ENCODE data around the gene POU6F1.
"Not testable (repeated sequence)": the region's sequence is repeated elsewhere in the genome, so short reads cannot be mapped to it uniquely, and the experiment has no call there.

The POU6F1 gene

DNA sequence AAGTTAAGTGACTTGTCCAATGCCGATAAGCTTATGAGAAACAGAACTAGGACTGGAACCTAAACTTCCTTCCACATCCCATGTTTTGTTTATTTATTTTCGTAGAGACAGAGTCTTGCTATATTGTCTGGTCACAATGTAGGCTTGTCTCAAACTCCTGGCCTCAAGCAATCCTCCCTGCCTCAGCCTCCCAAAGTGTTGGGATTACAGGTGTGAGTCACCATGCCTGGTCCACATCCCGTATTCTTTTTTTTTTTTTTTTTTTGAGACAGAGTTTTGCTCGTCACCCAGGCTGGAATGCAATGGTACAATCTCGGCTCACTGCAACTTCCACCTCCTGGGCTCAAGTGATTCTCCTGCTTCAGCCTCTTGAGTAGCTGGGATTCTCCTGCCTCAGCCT is 9.2 kb upstream of the POU6F1 start:
- DNase-seq (ENCODE audit: low read depth in 2 of 2): not testable (repeated sequence)

DNA sequence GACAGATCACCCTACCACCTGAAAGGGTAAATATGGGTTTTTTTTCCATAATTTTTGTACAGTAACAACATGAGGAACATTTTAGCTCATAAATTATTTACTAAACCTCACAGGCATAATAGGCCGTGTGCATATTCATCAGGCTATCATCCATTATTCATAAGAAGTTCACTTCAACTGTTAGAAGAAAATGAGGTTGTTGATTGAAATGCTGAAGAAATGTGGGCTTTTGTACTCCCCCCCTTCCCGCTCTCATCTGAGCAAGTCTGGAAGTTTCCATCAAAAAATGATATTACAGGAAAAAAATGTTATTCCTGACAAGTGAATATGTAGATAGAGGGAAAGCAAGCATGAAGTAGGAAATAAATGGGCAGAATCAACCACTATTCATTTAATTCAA is 7.9 kb upstream of the POU6F1 start:
- no peak for DNase-seq (ENCODE audit: low read depth in 2 of 2)

DNA sequence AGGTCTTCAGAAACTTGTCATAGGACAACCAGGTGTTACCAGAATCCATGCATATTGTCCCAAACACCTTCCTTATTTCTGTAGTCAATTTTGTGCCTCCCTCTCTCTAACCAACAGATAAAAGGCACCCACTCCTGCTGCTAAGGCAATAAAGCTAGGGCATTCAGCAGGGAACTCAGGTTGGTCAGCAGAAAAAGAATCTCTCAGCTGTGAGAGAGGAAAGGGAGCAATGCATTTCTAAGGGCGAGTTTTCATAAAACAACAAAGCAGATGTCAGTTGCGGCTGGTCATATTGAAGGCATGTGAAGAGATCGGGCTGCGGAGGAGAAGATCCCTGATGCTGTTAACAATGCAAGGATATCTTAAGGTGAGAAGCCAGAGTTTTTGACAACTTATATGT is 7.4 kb upstream of the POU6F1 start:
- DNase-seq (ENCODE audit: low read depth in 2 of 2): no peak

DNA sequence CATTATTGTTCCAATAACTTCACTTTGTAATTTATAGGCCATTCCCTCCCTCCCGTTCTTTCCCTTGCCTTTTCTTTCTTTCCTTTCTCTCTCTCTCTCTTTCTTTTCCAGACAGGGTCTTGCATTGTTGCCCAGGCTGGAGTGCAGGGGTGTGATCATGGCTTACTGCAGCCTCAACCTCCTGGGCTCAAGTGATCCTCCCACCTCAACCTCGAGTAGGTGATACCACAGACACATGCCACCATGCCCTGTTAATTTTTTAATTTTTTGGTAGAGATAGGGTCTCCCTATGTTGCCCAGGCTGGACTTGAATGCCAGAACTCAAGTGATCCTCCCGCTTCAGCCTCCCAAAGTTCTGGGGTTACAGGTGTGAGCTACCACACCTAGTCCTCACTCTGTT is 6.8 kb upstream of the POU6F1 start:
- DNase-seq (ENCODE audit: low read depth in 2 of 2): no peak

DNA sequence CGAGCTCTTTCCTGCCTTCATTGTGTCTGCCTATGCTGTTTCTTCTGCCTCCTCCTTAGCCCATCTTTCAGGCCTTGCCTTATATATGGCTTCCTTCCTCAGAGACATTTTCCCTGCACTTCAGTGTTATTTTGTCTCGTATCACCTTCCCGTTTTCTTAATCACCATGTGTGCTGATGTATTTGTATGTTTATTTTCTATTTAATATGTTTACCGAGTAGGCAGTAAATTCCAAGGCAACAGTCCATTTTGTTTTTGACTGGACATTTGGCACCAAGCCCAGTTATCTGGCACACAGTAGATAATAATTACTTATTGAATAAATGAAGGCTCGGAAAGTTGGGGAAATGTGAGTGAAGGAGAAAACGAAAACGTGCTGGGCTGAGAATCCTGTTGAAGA is 4.6 kb upstream of the POU6F1 start:
- DNase-seq (ENCODE audit: low read depth in 2 of 2): no peak

DNA sequence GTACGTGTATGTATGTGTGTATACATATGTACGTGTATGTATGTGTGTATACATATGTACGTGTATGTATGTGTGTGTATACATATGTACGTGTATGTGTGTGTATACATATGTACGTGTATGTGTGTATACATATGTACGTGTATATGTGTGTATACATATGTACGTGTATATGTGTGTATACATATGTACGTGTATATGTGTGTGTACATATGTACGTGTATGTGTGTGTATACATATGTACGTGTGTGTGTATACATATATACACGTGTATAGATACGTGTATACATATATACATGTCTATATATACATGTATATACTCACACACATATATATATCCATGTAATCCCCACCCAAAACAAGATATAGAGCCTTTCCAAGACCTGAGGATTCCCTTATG is 2.0 kb upstream of the POU6F1 start:
- DNase-seq (ENCODE audit: low read depth in 2 of 2): not testable (repeated sequence)

DNA sequence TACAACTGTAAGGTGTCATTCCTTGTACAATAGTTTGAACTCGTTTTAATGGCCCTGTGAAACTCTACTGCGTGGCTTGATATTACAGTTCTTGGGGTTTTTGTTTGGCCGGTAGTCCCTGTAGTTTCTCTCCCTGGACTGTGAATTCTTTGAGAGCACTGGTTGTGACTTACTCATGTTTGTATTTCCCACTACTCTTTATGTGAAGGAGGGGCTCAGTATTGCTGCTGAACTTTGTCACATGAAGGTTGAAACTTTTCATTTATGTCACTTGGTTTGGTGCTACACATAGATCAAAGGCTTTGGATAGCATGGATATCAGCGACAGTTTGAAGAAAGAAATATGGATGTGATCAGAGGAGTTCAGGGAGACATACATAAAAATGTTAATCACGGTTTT is 1.5 kb upstream of the POU6F1 start:
- DNase-seq (ENCODE audit: low read depth in 2 of 2): no peak

DNA sequence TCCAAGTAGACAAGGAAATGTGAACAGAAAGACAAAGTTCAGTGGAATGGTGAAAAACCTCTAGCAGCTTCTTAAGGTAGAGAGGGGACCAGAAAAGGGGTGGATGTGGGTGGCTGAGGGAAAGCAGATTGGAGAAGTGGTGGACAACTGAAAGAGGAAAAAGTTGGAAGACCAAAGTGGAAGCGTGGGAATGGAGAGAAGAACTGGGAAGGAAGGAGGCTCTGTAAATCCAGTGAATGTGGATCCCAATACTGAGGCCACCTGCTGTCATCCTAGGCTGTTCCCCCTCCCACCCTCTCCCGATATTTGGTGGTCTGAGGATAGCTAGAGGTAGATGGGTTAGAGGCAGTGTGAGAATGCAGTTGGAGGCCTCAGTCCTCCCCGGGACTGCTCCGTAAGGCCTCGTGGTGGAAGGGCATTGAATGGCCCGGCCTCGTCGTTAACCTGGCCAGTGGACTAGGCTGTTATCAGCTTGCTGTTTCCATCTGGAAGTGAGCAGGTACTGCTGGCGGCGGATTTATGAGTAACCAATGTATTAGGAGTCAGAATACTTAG is 822 bp upstream of the POU6F1 start:
- DNase-seq (ENCODE audit: low read depth in 2 of 2): no peak

DNA sequence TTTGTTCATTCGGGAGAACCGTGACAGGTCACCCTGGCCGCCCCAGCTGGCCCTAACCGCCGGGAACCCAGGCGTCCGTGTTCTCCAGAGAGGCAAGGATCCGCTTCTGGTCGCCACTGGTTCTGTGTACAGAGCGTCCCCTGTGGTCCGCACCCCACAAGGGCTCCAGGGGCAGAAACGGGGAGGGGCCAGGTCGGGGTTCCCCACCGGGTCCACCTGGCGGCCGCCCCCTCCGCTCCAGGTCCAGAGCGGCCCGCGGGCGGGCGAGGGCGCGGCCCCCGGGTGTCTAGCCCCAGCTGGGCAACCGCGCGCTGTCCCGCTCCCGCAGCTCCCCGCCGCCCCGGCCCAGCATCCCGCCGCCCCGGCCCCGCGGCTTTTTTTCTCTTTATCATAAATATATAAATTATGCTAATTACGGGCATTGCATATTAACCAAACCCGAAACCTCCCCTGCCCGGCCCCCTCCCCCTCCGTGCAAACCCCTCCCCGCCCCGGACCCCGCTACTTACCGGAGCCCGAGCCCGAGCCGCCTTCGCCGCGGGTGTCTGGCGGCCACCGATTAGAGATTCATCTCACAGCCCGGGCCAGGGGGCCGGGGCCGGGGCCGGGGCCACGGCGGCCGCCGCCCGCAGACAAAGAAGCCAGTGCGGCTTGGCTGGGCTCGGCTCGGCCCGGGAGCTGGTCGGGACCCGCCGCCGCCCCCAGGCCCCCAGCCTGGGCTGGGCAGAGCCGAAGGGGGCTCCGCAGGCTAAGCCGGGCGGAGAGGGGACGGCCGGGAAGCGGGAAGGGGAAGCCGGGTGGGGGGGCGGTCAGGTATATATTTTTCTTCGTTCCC is 512 bp downstream of the POU6F1 start:
- peak in 1 of 2 donors; percentile 14 for DNase-seq (ENCODE audit: low read depth in 2 of 2)

DNA sequence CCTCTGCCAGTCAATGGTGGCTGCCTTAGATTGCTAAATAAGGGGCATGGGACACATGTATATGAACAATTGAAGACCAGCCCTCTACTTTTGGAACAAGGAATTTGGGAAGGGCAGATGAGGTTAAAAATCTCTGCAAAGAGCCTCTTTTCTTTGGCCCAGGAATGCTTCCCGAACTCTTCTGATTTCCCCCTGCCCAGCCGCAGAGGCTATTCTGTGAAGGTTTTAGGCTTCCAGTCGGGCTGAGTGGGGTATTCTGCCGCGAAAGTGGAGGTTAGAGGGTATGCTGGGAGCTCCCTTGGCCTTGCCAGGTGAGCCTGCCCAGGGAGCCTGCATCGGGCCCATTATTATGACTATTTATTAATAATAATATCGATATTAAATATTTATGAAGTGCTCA is 1.2 kb downstream of the POU6F1 start:
- no peak for DNase-seq (ENCODE audit: low read depth in 2 of 2)

DNA sequence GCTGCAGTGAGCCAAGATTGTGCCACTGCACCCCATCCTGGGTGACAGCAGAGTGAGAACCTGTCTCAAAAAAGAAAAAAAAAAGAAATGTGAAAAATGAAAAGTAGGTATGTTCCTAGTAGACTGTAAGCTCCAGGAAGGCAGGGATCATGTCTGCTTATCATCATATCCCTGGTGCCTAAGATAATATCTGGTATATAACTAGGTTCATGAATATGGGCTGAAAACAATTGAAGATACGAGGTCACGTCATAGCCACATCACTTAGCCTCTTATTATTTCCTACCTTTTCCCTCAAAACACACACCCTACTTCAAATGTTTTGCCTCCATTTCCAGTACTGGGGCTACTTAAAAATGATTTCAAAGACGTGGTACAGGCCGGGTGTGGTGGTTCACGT is 3.0 kb downstream of the POU6F1 start:
- DNase-seq (ENCODE audit: low read depth in 2 of 2): no peak

DNA sequence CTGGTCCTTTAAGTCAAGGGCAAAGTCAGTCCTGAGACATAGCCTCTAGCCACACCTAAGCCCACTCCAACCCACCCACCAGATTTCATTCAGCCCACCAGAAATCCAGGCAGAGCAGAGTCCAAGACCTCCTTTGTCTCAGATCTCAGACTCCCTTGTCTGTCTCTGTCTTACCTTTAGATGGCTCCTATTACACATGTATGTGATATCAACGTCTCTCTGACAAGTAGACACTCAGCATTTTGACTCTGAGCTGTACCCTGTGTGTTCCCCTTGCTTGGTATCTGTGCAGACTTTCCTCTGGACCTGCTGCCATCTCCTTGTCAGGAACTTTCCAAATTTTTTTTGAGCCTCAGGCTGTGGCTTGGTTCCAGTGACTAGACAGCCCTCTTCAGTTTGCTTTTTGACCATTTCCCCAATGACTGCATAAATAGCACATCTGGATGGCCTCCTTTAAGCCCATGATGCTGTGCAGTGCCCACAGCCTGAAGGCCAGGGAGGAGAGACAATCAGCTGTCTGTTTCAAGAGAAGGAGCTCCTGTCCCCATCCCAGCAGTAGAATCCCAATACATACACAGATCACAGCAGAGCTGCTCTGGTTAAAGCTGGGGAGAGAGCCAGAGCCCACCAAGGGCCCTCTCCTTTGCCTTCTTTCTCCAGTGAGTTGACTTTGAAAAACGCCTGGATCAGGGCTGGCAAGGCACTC is 7.0 kb downstream of the POU6F1 start:
- no peak for DNase-seq (ENCODE audit: low read depth in 2 of 2)

DNA sequence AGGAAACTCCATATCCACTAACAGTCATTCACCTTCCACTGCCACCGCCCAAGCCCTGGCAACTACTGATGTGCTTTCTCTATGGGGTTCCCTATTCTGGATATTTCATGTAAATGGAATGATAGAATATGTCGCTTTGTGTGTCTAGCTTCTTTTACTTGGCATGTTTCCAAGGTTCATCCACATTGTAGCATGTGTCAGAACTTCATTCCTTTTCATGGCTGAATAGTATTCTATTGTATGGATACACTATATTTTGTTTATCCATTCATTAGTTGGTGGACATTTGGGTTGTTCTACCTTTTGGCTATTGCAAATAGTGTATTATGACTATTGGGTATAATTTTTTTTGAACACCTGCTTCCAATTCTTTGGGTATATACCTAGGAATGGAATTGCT is 8.6 kb downstream of the POU6F1 start:
- no peak for DNase-seq (ENCODE audit: low read depth in 2 of 2)

DNA sequence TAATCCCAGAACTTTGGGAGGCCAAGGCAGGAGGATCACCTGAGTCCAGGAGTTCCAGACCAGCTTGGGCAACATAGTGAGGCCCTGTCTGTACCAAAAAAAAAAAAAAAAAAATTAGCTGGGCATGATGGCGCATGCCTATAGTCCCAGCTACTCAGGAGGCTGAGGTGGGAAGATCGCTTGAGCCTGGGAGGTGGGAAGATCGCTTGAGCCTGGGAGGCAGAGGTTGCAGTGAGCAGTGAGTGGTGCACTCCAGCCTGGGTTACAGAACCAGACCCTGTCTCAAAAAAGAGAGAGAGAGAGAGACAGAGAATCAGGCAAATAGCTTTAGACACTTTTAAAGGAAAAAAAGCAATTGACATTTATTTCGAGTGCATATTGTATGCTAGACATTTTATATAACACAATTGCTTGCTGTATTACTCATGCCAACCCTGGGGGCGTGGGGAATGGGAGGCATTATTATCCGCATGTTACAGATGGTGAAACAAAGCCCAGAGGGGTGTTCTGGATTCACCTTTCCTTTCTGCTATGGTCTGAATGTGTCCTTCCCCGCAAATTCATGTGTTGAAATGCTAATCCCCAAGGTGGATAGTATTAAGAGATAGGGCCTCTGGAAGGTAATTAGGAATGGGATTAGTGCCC is 9.7 kb downstream of the POU6F1 start:
- DNase-seq (ENCODE audit: low read depth in 2 of 2): no peak

DNA sequence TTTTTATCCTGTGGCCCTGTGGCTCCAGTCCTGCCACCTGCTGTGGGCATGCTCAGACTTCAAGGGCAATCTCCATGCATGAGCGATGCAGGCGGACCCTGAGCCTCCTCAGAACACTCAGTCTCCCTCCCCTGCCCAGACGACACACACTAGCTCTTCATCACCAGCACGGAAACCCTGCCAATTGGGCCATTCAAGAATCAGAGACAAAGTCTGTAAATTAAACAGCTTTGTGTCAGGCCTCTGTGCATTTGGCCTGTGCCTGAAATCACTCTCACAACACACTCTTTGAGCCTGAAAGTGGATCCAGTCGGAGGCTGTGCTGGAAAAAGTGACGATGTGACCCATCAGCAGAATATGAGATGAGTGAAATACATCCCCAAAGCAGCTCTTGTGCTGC is 12.5 kb downstream of the POU6F1 start:
- DNase-seq (ENCODE audit: low read depth in 2 of 2): no peak

DNA sequence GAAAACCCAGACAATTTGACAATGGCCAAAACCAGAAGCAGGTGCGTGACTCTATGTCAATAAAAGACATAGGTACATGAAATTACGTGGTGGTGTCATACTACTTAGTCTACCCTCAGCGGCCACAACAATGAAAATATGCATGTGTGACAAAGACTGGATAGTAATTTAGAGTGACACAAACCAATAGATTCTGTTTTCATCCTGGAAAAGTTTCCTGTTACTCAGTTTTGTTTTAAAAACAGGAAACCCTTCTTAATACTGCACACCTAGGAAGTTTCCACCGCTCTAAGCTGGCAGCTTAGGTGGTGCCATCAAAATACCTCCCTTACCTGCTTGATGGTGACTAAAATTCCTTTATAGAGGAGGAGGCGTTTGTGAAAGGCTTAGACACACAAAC is 15.1 kb downstream of the POU6F1 start:
- DNase-seq (ENCODE audit: low read depth in 2 of 2): no peak

DNA sequence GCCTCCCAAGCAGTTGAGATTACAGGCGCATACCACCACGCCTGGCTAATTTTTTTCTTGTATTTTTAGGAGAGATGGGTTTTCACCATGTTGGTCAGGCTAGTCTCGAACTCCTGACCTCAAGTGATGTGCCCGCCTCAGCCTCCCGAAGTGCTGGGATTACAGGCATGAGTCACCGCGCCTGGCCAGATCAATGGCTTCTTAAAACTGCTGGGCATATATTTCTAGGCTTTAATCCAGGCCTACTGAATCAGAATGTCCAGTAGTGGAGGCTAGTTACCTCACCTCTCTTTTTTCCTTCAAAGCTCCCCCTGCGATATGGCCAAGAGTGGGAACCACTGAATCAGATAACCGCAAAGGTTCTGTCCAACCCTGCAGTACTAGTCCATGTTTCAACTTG is 17.1 kb downstream of the POU6F1 start:
- DNase-seq (ENCODE audit: low read depth in 2 of 2): no peak

DNA sequence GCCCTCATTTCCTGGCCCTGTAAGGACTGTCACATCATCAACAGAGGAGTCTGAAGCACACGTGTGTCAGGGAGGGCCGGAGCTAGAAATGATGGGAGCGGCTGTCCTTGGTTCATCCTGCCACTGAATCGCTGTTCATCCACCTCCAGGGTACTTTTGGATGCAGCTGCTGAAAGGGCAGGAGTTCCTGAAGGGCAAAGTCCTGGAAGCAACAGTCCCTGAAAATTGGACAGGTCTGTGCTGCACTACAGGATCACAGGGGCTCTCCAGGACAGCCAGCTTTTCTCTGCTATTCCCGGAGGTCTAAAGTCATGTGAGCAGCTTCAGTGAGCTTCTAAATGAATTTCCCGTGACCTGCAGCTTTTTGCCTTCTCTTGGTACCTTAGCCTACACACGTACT is 17.7 kb downstream of the POU6F1 start:
- DNase-seq (ENCODE audit: low read depth in 2 of 2): no peak

DNA sequence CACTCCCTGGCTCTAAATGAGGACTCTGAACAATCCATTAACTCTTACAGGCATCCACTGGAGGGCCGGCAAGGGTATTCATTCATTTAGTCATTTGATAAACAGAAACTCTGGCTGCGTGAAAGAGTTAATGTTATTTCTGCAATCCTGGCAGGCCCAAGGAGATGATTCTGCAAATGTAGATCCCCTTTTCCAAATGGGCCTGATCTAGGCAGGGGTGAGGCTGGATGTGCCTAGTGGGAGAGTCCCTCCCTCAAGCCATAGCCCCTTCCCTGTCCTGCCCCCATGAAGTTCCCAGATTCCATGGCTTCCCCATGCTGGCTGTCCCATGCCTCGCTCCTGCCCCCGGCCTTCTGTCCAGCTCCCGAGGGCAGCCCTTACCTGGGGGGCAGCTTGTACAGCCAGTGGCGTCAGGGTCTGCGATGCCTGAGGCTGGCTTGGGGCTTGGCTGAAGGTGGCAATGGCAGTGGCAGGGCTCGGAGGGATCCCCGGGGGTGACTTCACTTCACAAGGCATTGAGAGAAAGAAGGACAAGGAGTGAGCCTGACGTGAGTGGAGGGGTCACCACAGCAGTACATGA is 18.4 kb downstream of the POU6F1 start:
- DNase-seq (ENCODE audit: low read depth in 2 of 2): no peak

DNA sequence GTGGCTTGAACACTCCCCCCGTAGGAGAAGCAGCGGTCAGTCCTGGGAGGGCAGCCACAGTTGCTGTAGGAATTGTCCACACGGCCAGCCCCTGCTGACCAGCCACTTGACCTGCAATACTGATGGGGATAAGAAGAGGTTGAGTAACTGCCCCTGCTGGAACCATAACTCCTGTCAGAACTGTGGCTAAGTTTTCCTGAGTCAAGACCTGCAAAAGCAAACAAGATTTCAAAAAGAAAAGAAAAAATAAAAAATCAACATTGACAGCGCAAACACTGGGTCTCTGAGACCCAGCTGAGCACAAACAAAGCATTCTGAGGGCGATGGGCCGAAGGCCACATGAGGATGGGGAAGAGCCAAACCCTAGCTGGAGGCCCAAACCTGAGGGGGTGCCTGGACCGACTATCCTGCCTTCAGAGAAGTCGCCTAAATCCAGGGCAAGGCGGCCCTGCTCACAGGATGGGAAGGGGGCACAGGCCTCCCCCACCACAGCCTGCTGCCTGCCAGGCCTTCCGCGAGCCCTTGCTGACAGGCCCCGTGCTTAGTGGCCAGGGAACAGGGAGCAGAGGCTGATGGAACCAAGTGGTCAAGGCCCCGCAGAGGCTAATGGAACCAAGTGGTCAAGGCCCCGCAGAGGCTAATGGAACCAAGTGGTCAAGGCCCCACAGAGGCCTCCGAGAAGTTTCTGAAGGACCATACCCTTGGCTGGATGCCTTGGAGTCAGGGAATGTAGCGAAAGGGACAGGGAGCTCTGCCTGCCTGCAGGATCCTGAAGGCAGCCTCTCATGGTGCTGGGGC is 19.1 kb downstream of the POU6F1 start:
- DNase-seq (ENCODE audit: low read depth in 2 of 2): no peak
